Nephron (organoid): ENCODE measurements around the gene ASTN2.

Source experiments
- H3K27ac Mint-ChIP-seq, 3 experiments: 2 replicates each; pipeline ENCODE4 v1.8.0; 2020; ENCODE audit warnings: mixed read lengths in 3 of 3, mild to moderate bottlenecking in 2 of 3, moderate library complexity in 1 of 3
- H3K27me3 Mint-ChIP-seq: 2 replicates; pipeline ENCODE4 v1.8.0; 2021; ENCODE audit warnings: low read depth, mild to moderate bottlenecking, moderate library complexity, mixed read lengths
- H3K36me3 Mint-ChIP-seq: 2 replicates; pipeline ENCODE4 v1.8.0; 2020; ENCODE audit warnings: low read depth, mixed read lengths
- H3K4me1 Mint-ChIP-seq: 2 replicates; pipeline ENCODE4 v1.8.0; 2020; ENCODE audit warnings: mixed read lengths
- H3K4me3 Mint-ChIP-seq, 3 experiments: 2 replicates each; pipeline ENCODE4 v1.8.0; 2020; ENCODE audit warnings: mild to moderate bottlenecking in 3 of 3, mixed read lengths in 3 of 3, moderate library complexity in 2 of 3
- H3K9me3 Mint-ChIP-seq: 2 replicates; pipeline ENCODE4 v1.8.0; 2020; ENCODE audit warnings: mixed read lengths
- TF ChIP-seq, protein P1 (sequence below), 3 experiments: fragments of 200-600 bp; sonication (generic); IDR thresholded peaks; one replicate each; pipeline ENCODE4 v1.5.0; 2021; ENCODE audit warnings: antibody characterized with exemption in 3 of 3; ENCODE audit not compliant: unreplicated experiment in 3 of 3

The ASTN2 gene

DNA sequence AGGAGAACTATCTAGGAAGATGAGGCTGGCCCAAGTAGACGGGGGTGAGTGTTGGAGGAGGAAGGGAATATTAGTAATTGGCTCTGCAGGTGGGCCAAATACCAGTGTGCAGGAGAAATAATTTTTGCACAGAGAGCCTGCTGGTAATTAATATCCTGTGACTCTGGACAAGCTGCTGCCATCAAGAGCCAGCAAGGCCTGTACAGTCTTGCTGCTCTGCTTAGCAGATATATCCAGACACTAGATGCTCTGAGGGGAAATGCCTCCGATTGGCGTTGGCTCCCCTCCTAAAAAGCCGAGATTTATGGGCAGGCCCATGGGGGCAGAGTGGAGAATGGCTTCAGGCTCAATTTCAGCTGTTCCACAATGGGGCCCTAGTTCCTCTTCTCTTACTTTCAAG is 29.6 kb upstream of the ASTN2 start:
- Mint-ChIP-seq H3K27ac (no peak overlapping the region), H3K4me1 (no peaks in the 10 kb centered on the region), H3K27me3 (peaks cover 44% of the 10 kb centered on the region), H3K9me3 (no peaks in the 10 kb centered on the region), H3K36me3 (no peaks in the 10 kb centered on the region), H3K4me3 (no peak overlapping the region)
- TF ChIP-seq, protein P1, sequence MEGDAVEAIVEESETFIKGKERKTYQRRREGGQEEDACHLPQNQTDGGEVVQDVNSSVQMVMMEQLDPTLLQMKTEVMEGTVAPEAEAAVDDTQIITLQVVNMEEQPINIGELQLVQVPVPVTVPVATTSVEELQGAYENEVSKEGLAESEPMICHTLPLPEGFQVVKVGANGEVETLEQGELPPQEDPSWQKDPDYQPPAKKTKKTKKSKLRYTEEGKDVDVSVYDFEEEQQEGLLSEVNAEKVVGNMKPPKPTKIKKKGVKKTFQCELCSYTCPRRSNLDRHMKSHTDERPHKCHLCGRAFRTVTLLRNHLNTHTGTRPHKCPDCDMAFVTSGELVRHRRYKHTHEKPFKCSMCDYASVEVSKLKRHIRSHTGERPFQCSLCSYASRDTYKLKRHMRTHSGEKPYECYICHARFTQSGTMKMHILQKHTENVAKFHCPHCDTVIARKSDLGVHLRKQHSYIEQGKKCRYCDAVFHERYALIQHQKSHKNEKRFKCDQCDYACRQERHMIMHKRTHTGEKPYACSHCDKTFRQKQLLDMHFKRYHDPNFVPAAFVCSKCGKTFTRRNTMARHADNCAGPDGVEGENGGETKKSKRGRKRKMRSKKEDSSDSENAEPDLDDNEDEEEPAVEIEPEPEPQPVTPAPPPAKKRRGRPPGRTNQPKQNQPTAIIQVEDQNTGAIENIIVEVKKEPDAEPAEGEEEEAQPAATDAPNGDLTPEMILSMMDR (IDR thresholded peaks at IDR 0.05; ENCODE audit: unreplicated experiment in 3 of 3): no peak

- Mint-ChIP-seq H3K27ac (no peak overlapping the region), H3K4me3 (no peak overlapping the region), H3K27me3 (peaks cover 36% of the 10 kb centered on the region), H3K4me1 (no peaks in the 10 kb centered on the region), H3K9me3 (no peaks in the 10 kb centered on the region), H3K36me3 (no peaks in the 10 kb centered on the region)
- TF ChIP-seq, protein P1 (IDR thresholded peaks at IDR 0.05; ENCODE audit: unreplicated experiment in 3 of 3): no peak
These were observed 22.4 kb upstream of the ASTN2 start for GRCh38 chr9:117437283-117437682.

DNA sequence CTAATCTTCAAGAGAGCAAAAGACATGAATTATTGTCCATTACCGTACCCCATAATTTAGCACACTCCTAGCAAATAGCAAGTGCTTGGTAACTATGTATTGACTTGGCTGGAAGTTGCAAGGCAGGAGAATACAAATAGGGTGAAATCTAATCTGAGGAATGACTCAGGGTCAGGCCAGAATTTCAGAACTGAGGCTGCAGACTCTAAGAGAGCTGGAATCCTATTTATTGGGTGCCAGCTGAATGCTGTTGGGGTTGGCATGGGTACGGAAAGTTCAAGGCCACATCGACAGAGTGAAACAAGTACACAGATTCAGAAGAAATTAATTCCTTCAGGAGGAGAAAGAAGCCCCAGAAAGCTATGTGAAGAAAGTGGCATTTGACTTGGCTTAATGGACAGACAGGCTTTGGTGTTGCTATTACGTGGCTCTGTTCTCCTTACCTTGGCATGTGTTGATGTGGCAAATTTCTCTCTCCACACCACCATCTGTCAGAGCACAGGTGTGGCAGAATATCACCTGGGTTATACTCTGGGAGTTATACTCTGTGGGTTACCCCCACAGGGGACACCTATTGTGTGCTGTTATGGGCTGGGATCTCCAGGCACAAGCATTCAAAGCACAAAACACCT is 20.9 kb upstream of the ASTN2 start:
- no peak overlapping the region for H3K27ac Mint-ChIP-seq
- no peaks in the 10 kb centered on the region for H3K36me3 Mint-ChIP-seq
- H3K9me3 Mint-ChIP-seq: no peaks in the 10 kb centered on the region
- peaks cover 25% of the 10 kb centered on the region for H3K27me3 Mint-ChIP-seq
- H3K4me1 Mint-ChIP-seq: no peaks in the 10 kb centered on the region
- no peak overlapping the region for H3K4me3 Mint-ChIP-seq
- TF ChIP-seq, protein P1 (IDR thresholded peaks at IDR 0.05; ENCODE audit: unreplicated experiment in 3 of 3): no peak

DNA sequence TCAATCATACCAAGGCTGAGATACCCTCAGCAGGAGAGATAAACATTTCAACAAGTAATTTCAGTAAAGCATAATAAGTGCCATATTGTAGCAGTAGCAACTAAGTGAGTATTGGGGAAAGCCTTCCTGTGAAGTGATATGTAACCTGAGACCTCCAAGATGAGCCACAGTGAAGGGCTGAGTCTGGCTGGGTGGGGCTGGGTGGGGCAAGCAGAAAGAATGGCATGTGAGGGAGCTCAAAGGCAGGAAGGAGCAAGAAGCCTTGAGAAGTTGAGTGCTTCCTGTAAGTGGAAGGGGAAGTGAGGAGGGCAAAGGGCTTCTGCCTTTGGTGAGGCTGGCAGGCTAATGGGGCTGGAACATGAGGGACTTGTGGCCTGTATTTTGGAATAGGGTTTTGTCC is 19.7 kb upstream of the ASTN2 start:
- H3K36me3 Mint-ChIP-seq: no peaks in the 10 kb centered on the region
- H3K27me3 Mint-ChIP-seq: peaks cover 27% of the 10 kb centered on the region
- no peaks in the 10 kb centered on the region for H3K4me1 Mint-ChIP-seq
- no peaks in the 10 kb centered on the region for H3K9me3 Mint-ChIP-seq
- H3K4me3 Mint-ChIP-seq: no peak overlapping the region
- TF ChIP-seq, protein P1 (IDR thresholded peaks at IDR 0.05; ENCODE audit: unreplicated experiment in 3 of 3): no peak
- H3K27ac Mint-ChIP-seq: no peak overlapping the region

DNA sequence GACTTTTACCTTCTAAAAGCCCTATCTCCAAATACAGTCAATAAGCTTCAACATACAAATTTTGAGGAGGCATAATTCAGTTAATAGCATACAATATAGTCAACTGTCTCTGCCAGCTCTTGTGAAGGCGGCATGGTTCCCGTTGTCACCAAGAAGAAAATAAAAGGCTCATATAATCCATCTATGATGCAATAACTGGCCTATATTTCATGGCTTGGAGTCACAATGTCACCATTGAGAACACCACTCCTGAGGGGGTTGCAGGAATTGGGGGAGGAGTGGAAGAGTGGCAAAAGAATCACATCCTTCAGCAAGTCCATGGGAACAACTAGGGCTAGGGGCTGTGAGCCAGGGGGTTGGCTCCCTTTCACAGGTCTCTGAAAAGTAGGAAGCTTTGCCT is 16.0 kb upstream of the ASTN2 start:
- H3K9me3 Mint-ChIP-seq: no peaks in the 10 kb centered on the region
- TF ChIP-seq, protein P1 (IDR thresholded peaks at IDR 0.05; ENCODE audit: unreplicated experiment in 3 of 3): no peak
- no peaks in the 10 kb centered on the region for H3K4me1 Mint-ChIP-seq
- H3K4me3 Mint-ChIP-seq: no peak overlapping the region
- H3K27me3 Mint-ChIP-seq: peaks cover 56% of the 10 kb centered on the region
- no peak overlapping the region for H3K27ac Mint-ChIP-seq
- no peaks in the 10 kb centered on the region for H3K36me3 Mint-ChIP-seq

DNA sequence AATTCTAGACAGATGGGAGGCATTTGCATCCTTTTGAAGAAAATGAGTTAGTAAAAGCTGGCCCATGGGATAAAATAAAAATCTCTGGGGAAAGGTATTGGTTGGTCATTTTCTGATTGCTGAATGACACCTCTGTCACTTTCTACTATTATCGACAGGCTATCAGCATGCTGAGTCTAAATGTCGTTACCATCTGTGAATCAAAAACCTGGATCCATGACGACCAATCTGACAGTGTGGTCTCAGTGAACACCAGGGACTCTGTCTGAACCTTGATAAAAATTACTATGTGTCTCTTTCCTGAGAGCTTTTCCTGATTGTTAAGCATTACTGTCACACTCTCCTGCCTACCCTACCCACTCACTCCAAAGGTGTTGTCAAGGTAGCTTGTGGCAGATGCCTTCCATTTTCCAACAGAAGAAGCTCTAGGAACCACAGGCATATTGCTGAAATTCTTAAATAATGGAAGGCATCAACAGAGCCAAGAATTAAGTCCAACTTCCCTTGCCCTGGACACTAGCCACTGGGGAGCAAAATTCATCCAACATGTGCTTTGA is 12.6 kb upstream of the ASTN2 start:
- Mint-ChIP-seq H3K4me1 (no peaks in the 10 kb centered on the region), H3K9me3 (no peaks in the 10 kb centered on the region), H3K36me3 (no peaks in the 10 kb centered on the region), H3K27me3 (peaks cover 66% of the 10 kb centered on the region), H3K4me3 (no peak overlapping the region), H3K27ac (no peak overlapping the region)
- TF ChIP-seq, protein P1 (IDR thresholded peaks at IDR 0.05; ENCODE audit: unreplicated experiment in 3 of 3): no peak
